ENCODE results near the gene ACACA. TPM values are rescaled to one million over a fixed set of nuclear protein-coding genes. Genes with fewer than 3 reads are reported as not detected.

The ACACA gene
- total RNA-seq, 2 experiments from 2014 or later: 58.2 to 64.4 TPM

GRCh38 chr17:37340804-37341203 lies 65.8 kb downstream of the ACACA start:
- ChIA-PET CTCF (no interaction called here), POLR2A (no interaction called here)
- no peak for DNase-seq
- intact Hi-C loops (cut with micrococcal nuclease): no loop called here
- Mint-ChIP-seq H3K4me1 (ENCODE audit: low read depth) (peaks cover 13% of the 10 kb centered on the region), H3K36me3 (peaks cover 17% of the 10 kb centered on the region), H3K4me3 (no peak overlapping the region), H3K27ac (no peak overlapping the region), H3K9me3 (no peaks in the 10 kb centered on the region), H3K27me3 (no peaks in the 10 kb centered on the region)

GRCh38 chr17:37339321-37339720 lies 67.3 kb downstream of the ACACA start:
- POLR2A ChIA-PET: no interaction called here

GRCh38 chr17:37338847-37339246 lies 67.8 kb downstream of the ACACA start:
- no peaks in the 10 kb centered on the region for H3K9me3 Mint-ChIP-seq
- ChIA-PET POLR2A (no interaction called here), CTCF (no interaction called here)
- H3K4me3 Mint-ChIP-seq: no peak overlapping the region
- no peaks in the 10 kb centered on the region for H3K4me1 Mint-ChIP-seq (ENCODE audit: low read depth)
- intact Hi-C loops (cut with micrococcal nuclease): no loop called here
- H3K36me3 Mint-ChIP-seq: peaks cover 11% of the 10 kb centered on the region
- no peak for DNase-seq
- no peaks in the 10 kb centered on the region for H3K27me3 Mint-ChIP-seq
- H3K27ac Mint-ChIP-seq: no peak overlapping the region

More at GRCh38 chr17:37339321-37339720, 67.3 kb downstream of the ACACA start:
- no peaks in the 10 kb centered on the region for H3K9me3 Mint-ChIP-seq
- intact Hi-C loops (cut with micrococcal nuclease): no loop called here
- CTCF ChIA-PET: no interaction called here
- no peaks in the 10 kb centered on the region for H3K27me3 Mint-ChIP-seq
- no peak overlapping the region for H3K27ac Mint-ChIP-seq
- DNase-seq: no peak
- H3K4me1 Mint-ChIP-seq (ENCODE audit: low read depth): no peaks in the 10 kb centered on the region
- peaks cover 11% of the 10 kb centered on the region for H3K36me3 Mint-ChIP-seq
- no peak overlapping the region for H3K4me3 Mint-ChIP-seq

- intact Hi-C loops (cut with micrococcal nuclease): no loop called here
- Mint-ChIP-seq H3K27ac (no peak overlapping the region), H3K27me3 (no peaks in the 10 kb centered on the region), H3K36me3 (peaks cover 19% of the 10 kb centered on the region), H3K4me3 (no peak overlapping the region), H3K4me1 (ENCODE audit: low read depth) (no peaks in the 10 kb centered on the region), H3K9me3 (no peaks in the 10 kb centered on the region)
- ChIA-PET POLR2A (no interaction called here), CTCF (no interaction called here)
- no peak for DNase-seq
Measured at GRCh38 chr17:37327341-37328090, 79.1 kb downstream of the ACACA start.

- CTCF ChIA-PET: no interaction called here
- POLR2A ChIA-PET: no interaction called here
Measured at GRCh38 chr17:37322826-37323561, 83.6 kb downstream of the ACACA start.

DNA sequence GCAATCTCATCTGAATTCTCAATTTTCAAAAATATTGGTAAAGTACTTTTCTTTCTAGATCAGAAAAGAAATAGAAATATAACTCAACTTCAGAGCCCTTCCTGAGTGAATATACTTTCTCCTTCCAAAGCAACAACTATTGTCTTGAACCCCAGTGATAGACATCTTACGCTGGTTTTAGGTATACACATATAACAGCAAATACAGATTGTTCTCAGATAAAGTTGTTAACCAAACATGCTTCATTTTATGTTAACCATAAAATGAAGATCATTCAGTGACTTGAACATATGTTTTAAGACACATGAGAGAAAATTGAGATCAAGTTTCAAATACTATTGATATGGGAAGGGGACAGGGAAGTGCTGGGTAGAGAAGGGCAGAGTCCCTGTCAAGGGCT lies 84.5 kb downstream of the ACACA start:
- Mint-ChIP-seq H3K27me3 (no peaks in the 10 kb centered on the region), H3K9me3 (no peaks in the 10 kb centered on the region), H3K4me1 (ENCODE audit: low read depth) (no peaks in the 10 kb centered on the region), H3K36me3 (peaks cover 14% of the 10 kb centered on the region), H3K27ac (no peak overlapping the region), H3K4me3 (no peak overlapping the region)
- no peak for DNase-seq
- ChIA-PET POLR2A (no interaction called here), CTCF (no interaction called here)
- intact Hi-C loops (cut with micrococcal nuclease): no loop called here

More at GRCh38 chr17:37322826-37323561, 83.6 kb downstream of the ACACA start:
- Mint-ChIP-seq H3K27me3 (no peaks in the 10 kb centered on the region), H3K27ac (no peak overlapping the region), H3K4me1 (ENCODE audit: low read depth) (no peaks in the 10 kb centered on the region), H3K4me3 (no peak overlapping the region), H3K36me3 (peaks cover 19% of the 10 kb centered on the region), H3K9me3 (no peaks in the 10 kb centered on the region)
- intact Hi-C loops (cut with micrococcal nuclease): no loop called here
- DNase-seq: no peak

- no peaks in the 10 kb centered on the region for H3K27me3 Mint-ChIP-seq
- ChIA-PET CTCF (no interaction called here), POLR2A (no interaction called here)
- intact Hi-C loops (cut with micrococcal nuclease): no loop called here
- H3K36me3 Mint-ChIP-seq: peaks cover 9% of the 10 kb centered on the region
- no peak overlapping the region for H3K4me3 Mint-ChIP-seq
- no peaks in the 10 kb centered on the region for H3K4me1 Mint-ChIP-seq (ENCODE audit: low read depth)
- no peak overlapping the region for H3K27ac Mint-ChIP-seq
- DNase-seq: no peak
- H3K9me3 Mint-ChIP-seq: no peaks in the 10 kb centered on the region
Measured at GRCh38 chr17:37318931-37319594, 87.6 kb downstream of the ACACA start.

DNA sequence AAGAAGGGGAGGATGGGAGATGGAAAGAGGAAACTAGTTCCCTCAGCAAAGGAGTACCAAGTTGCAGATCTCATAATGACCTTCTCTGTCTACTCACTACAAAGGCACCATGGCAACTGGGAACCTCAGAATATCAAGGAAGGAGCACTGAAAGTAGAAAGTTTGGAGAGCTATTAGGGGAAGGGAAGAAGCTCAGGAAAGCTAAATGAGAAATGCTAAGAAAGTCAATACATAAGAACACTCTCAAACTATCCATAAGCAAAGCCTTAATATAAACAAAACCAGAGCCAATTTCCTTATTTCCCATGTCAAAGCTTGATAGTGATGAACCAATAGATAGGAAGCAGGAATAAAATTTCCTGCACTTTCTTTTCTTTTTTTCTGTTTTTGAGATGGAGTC lies 88.8 kb downstream of the ACACA start:
- Mint-ChIP-seq H3K4me3 (no peak overlapping the region), H3K27ac (no peak overlapping the region), H3K4me1 (ENCODE audit: low read depth) (no peaks in the 10 kb centered on the region), H3K9me3 (no peaks in the 10 kb centered on the region), H3K27me3 (no peaks in the 10 kb centered on the region), H3K36me3 (peaks cover 9% of the 10 kb centered on the region)
- ChIA-PET POLR2A (interaction anchor here (0.6 kb wide), 1 partner anchor 25 kb away, joined by 3 read pairs; no protein-coding TSS in a partner anchor), CTCF (interaction anchor here (1.6 kb wide), 1 partner anchor 55 kb away, joined by 3 read pairs; no protein-coding TSS in a partner anchor)
- intact Hi-C loops (cut with micrococcal nuclease): no loop called here
- DNase-seq: no peak

DNA sequence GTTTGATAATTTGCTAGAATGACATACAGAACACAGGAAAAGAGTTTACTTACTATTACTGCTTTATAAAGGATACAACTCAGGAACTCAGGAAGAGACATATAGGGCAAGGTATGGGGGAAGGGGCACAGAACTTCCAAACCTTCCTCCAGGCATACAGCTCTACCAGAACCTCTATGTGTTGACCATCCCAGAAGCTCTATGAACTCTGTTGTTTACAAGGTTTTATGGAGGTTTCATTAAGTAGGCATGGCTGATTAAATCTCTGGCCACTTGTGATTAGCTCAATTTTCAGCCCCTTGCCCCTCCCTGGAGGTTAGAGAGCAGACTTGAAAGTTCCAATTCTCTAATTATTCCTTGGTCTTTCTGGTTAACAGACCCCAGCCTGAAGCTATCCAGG lies 91.0 kb downstream of the ACACA start:
- ChIA-PET POLR2A (no interaction called here), CTCF (no interaction called here)
- no peaks in the 10 kb centered on the region for H3K4me1 Mint-ChIP-seq (ENCODE audit: low read depth)
- no peaks in the 10 kb centered on the region for H3K27me3 Mint-ChIP-seq
- intact Hi-C loops (cut with micrococcal nuclease): no loop called here
- H3K4me3 Mint-ChIP-seq: no peak overlapping the region
- no peak for DNase-seq
- H3K9me3 Mint-ChIP-seq: no peaks in the 10 kb centered on the region
- no peak overlapping the region for H3K27ac Mint-ChIP-seq
- peaks cover 3% of the 10 kb centered on the region for H3K36me3 Mint-ChIP-seq

DNA sequence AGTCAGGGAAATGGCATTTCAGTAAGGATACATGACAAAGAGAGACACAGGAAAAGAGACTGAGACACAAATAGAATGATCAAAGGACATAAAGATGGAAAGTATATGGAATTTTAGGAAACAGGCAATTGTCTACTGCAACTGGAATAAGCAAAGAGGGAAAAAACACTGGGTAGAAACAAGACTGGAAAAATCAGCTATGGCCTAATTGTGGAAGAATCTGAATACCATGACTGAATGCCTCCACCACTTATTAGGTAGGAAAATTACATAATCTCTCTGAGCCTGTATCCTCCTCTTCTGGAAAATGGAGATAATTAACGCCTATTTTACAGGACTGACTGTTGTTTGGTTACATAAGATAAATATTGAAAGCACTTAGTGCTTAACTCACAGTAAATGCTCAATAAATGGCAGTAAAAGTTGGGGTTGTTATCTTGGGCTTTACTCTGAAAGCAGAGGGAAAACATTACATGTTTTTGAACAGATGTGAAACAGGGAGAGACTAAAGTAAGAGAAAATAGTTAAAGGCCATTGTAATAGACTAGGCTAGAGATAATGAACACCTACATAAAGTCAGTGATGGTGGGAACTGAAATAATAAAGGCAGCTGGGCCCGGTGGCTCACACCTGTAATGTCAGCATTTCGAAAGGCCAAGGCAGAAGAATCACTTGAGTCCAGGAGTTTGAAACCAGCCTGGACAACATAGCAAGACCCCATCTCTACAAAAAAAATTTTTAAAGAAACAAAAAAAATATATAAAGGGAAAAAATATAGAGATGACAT lies 94.3 kb downstream of the ACACA start:
- Mint-ChIP-seq H3K27ac (no peak overlapping the region), H3K4me1 (ENCODE audit: low read depth) (no peaks in the 10 kb centered on the region), H3K9me3 (no peaks in the 10 kb centered on the region), H3K36me3 (peaks cover 4% of the 10 kb centered on the region), H3K27me3 (no peaks in the 10 kb centered on the region), H3K4me3 (no peak overlapping the region)
- CTCF ChIA-PET: no interaction called here
- intact Hi-C loops (cut with micrococcal nuclease): no loop called here
- no peak for DNase-seq
- POLR2A ChIA-PET: no interaction called here

GRCh38 chr17:37310940-37311339 lies 95.7 kb downstream of the ACACA start:
- Mint-ChIP-seq H3K9me3 (no peaks in the 10 kb centered on the region), H3K4me1 (ENCODE audit: low read depth) (no peaks in the 10 kb centered on the region), H3K27ac (no peak overlapping the region), H3K27me3 (no peaks in the 10 kb centered on the region), H3K4me3 (no peak overlapping the region), H3K36me3 (peaks cover 4% of the 10 kb centered on the region)
- intact Hi-C loops (cut with micrococcal nuclease): no loop called here
- POLR2A ChIA-PET: no interaction called here
- DNase-seq: no peak
- CTCF ChIA-PET: interaction anchor here (0.6 to 0.8 kb wide), 2 partner anchors 10 to 57 kb away, joined by 3 read pairs; no protein-coding TSS in a partner anchor

GRCh38 chr17:37309051-37309450 lies 97.6 kb downstream of the ACACA start:
- no peaks in the 10 kb centered on the region for H3K9me3 Mint-ChIP-seq
- no peak overlapping the region for H3K4me3 Mint-ChIP-seq
- ChIA-PET CTCF (interaction anchor here (1.7 kb wide), 1 partner anchor 64 kb away, joined by 3 read pairs; no protein-coding TSS in a partner anchor), POLR2A (interaction anchor here (0.6 kb wide), 1 partner anchor 1084 kb away, joined by 3 read pairs; no protein-coding TSS in a partner anchor)
- no peaks in the 10 kb centered on the region for H3K27me3 Mint-ChIP-seq
- peaks cover 5% of the 10 kb centered on the region for H3K36me3 Mint-ChIP-seq
- intact Hi-C loops (cut with micrococcal nuclease): no loop called here
- H3K4me1 Mint-ChIP-seq (ENCODE audit: low read depth): no peaks in the 10 kb centered on the region
- H3K27ac Mint-ChIP-seq: no peak overlapping the region
- DNase-seq: no peak
